Measurements from ENCODE around the gene GMDS. TPM values are rescaled to one million over a fixed set of nuclear protein-coding genes. Genes with fewer than 3 reads are reported as not detected.

The GMDS gene
- total RNA-seq, 1 experiment from 2014 or later, result 27.6 TPM

DNA sequence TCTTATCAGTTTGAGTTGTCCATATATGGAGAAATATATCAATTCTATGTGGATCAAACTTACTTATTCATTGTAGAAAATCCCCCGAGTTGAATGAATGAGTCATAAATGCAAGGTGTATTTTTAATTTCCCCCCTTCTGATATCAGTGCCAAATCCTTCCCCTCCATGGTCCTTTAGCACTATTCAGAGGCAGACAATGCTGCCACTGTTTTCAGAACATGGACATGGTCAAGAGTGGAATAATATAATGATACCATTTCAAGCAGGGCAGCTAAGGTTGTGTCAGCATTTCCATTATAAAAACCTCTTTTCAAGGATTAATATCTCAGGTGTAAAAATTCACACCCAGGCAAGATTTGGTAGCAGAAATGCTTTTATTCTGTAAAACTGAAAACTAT, 391.6 kb downstream of the GMDS start:
- no CpG with 5 or more reads among the region's 1 CpG for WGBS (ENCODE audit: extremely low coverage, insufficient read length, low lambda C conversion rate)
- H3K9ac ChIP-seq (ENCODE audit: extremely low read depth, insufficient read length, low read length), result no peak overlapping the region
- Mint-ChIP-seq H3K4me1 (peaks cover 12 to 17% of the 10 kb centered on the region in 2 experiments), H3K4me3 (no peak overlapping the region), H3K9me3 (no peaks in the 10 kb centered on the region), H3K36me3 (ENCODE audit: insufficient read depth in 1 of 3, low read depth in 3 of 3) (no peaks in the 10 kb centered on the region), H3K27me3 (ENCODE audit: low read depth) (no peaks in the 10 kb centered on the region), H3K27ac (no peak overlapping the region)
- H3K4me1 ChIP-seq (ENCODE audit: insufficient read depth, low read length), result no peaks in the 10 kb centered on the region
- no peaks in the 10 kb centered on the region for H3K23me2 ChIP-seq (ENCODE audit: insufficient read length, low read depth, low read length, poor library complexity, severe bottlenecking)
- no peak overlapping the region for H3K56ac ChIP-seq (ENCODE audit: insufficient read length, low read depth, low read length)
- no peak overlapping the region for H2AK5ac ChIP-seq (ENCODE audit: insufficient read length, low read length)
- no peak overlapping the region for H4K91ac ChIP-seq (ENCODE audit: insufficient read length, low read depth, low read length)
- no peak overlapping the region for H3K23ac ChIP-seq (ENCODE audit: insufficient read length, low read depth, low read length)
- H4K20me1 ChIP-seq (ENCODE audit: control insufficient read depth, insufficient read depth, insufficient read length), result no peaks in the 10 kb centered on the region
- no peak overlapping the region for H4K5ac ChIP-seq (ENCODE audit: insufficient read length, low read depth, low read length)
- no peak overlapping the region for H3K4me2 ChIP-seq (ENCODE audit: insufficient read depth, insufficient read length, low read length)
- no peaks in the 10 kb centered on the region for H3K27me3 ChIP-seq (ENCODE audit: insufficient read depth, low read length)
- DNase-seq, result no peak
- no peak overlapping the region for H2BK120ac ChIP-seq (ENCODE audit: low read depth, low read length, poor library complexity, severe bottlenecking)
- no peaks in the 10 kb centered on the region for H3K79me2 ChIP-seq (ENCODE audit: insufficient read depth, low read length)
- no peak overlapping the region for H2BK20ac ChIP-seq (ENCODE audit: low read depth, low read length, poor library complexity, severe bottlenecking)
- no peaks in the 10 kb centered on the region for H3K9me3 ChIP-seq (ENCODE audit: control insufficient read depth, low read depth, low read length)
- H2AFZ ChIP-seq (ENCODE audit: low read length), result no peak overlapping the region
- no peak overlapping the region for H3K4ac ChIP-seq (ENCODE audit: low read depth, low read length)
- no peak overlapping the region for H2BK15ac ChIP-seq (ENCODE audit: low read depth, low read length)
- no peak overlapping the region for H4K8ac ChIP-seq (replicated peaks; ENCODE audit: insufficient read length, low read depth, low read length)
- no peak overlapping the region for H3T11ph ChIP-seq (ENCODE audit: low read length)
- no peak overlapping the region for H2BK5ac ChIP-seq (ENCODE audit: insufficient read length, low read length)
- H3K79me1 ChIP-seq (ENCODE audit: insufficient read depth, low read depth, low read length, poor library complexity, severe bottlenecking), result no peaks in the 10 kb centered on the region
- no peak overlapping the region for H2BK12ac ChIP-seq (ENCODE audit: insufficient read length, low read depth, low read length)
- H3K14ac ChIP-seq (ENCODE audit: insufficient read depth, low read length), result no peak overlapping the region
- TF ChIP-seq, protein P1, sequence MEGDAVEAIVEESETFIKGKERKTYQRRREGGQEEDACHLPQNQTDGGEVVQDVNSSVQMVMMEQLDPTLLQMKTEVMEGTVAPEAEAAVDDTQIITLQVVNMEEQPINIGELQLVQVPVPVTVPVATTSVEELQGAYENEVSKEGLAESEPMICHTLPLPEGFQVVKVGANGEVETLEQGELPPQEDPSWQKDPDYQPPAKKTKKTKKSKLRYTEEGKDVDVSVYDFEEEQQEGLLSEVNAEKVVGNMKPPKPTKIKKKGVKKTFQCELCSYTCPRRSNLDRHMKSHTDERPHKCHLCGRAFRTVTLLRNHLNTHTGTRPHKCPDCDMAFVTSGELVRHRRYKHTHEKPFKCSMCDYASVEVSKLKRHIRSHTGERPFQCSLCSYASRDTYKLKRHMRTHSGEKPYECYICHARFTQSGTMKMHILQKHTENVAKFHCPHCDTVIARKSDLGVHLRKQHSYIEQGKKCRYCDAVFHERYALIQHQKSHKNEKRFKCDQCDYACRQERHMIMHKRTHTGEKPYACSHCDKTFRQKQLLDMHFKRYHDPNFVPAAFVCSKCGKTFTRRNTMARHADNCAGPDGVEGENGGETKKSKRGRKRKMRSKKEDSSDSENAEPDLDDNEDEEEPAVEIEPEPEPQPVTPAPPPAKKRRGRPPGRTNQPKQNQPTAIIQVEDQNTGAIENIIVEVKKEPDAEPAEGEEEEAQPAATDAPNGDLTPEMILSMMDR (conservative IDR thresholded peaks at IDR 0.05), result no peak
- no peak overlapping the region for H3K27ac ChIP-seq (ENCODE audit: insufficient read length, low read depth, low read length)
- no peak overlapping the region for H3K18ac ChIP-seq (ENCODE audit: insufficient read length, low read depth, low read length)
